Common myeloid progenitor, CD34-positive (primary cell): Measurements from ENCODE around the gene CTTNBP2NL. TPM values are rescaled to one million over a fixed set of nuclear protein-coding genes. Genes with fewer than 3 reads are reported as not detected.

Source experiments
- CTCF ChIA-PET: fragments of 350-600 bp; sonication (Branson Sonifier 250); formaldehyde crosslinking; loops from one replicate; lab custom pipeline; 2021; ENCODE audit warnings: antibody characterized with exemption; lab: Charles Lee
- POLR2A ChIA-PET: fragments of 350-600 bp; sonication (Branson Sonifier 250); formaldehyde crosslinking; loops from one replicate; lab custom pipeline; 2021; ENCODE audit warnings: antibody characterized with exemption; lab: Charles Lee
- DNase-seq, 3 donors: peaks; one replicate each; pipeline versions ENCODE4 v3.0.0 to v3.0.0-alpha.2; 2013
- H3K27ac ChIP-seq, 2 experiments: 1 replicate in 1 of 2; 2 replicates in 1 of 2; pipeline ENCODE4 v1.7.0; 2013; ENCODE audit warnings: inconsistent platforms in 2 of 2, low read length in 2 of 2, mild to moderate bottlenecking in 2 of 2, low read depth in 1 of 2, moderate library complexity in 1 of 2; ENCODE audit not compliant: severe bottlenecking in 2 of 2, insufficient read depth in 1 of 2, poor library complexity in 1 of 2
- H3K27me3 ChIP-seq, 5 experiments: replicated peaks in 2 of 5; 1 replicate in 3 of 5; 2 replicates in 2 of 5; pipeline versions ENCODE4 v1.6.1 to v1.7.0; 2013; ENCODE audit warnings: low read length in 4 of 5, mild to moderate bottlenecking in 2 of 5, moderate library complexity in 2 of 5, inconsistent platforms in 1 of 5; ENCODE audit not compliant: insufficient read depth in 5 of 5, control insufficient read depth in 4 of 5
- H3K36me3 ChIP-seq, 4 experiments: 1 replicate in 2 of 4; 2 replicates in 2 of 4; pipeline versions ENCODE4 v1.6.1 to v1.7.0; 2013; ENCODE audit warnings: low read length in 3 of 4, control low read depth in 1 of 4, mild to moderate bottlenecking in 1 of 4; ENCODE audit not compliant: control insufficient read depth in 4 of 4, insufficient read depth in 4 of 4
- H3K4me1 ChIP-seq, 4 experiments: 1 replicate in 3 of 4; 2 replicates in 1 of 4; pipeline versions ENCODE4 v1.6.1 to v1.7.1; 2013; ENCODE audit warnings: low read length in 3 of 4, mild to moderate bottlenecking in 3 of 4, control low read depth in 1 of 4, inconsistent platforms in 1 of 4, moderate library complexity in 1 of 4; ENCODE audit not compliant: control insufficient read depth in 4 of 4, insufficient read depth in 4 of 4; ENCODE audit errors: control extremely low read depth in 1 of 4
- H3K4me3 ChIP-seq, 7 experiments: 1 replicate in 4 of 7; 2 replicates in 3 of 7; pipeline versions ENCODE4 v1.5.1 to v1.7.0; 2013; ENCODE audit warnings: mild to moderate bottlenecking in 7 of 7, low read length in 6 of 7, moderate library complexity in 6 of 7, inconsistent platforms in 2 of 7, low read depth in 2 of 7, control low read depth in 1 of 7; ENCODE audit not compliant: insufficient read depth in 4 of 7, control insufficient read depth in 1 of 7; ENCODE audit errors: extremely low read depth in 1 of 7
- H3K9me3 ChIP-seq, 5 experiments: 1 replicate in 4 of 5; 2 replicates in 1 of 5; pipeline versions ENCODE4 v1.6.1 to v1.7.1; 2013; ENCODE audit warnings: low read length in 4 of 5, mild to moderate bottlenecking in 2 of 5, inconsistent platforms in 1 of 5, low read depth in 1 of 5, moderate library complexity in 1 of 5; ENCODE audit not compliant: control insufficient read depth in 4 of 5, insufficient read depth in 2 of 5; ENCODE audit errors: control extremely low read depth in 1 of 5
- WGBS: methylation state at CpG from one replicate; pipeline ENCODE4 v1.1.5; 2013; ENCODE audit not compliant: insufficient coverage; 5-methylcytosine and 5-hydroxymethylcytosine counted together
- polyA plus RNA-seq: library from polyadenylated mRNA; unstranded; fragments of 120-200 nt; gene quantifications from one replicate; pipeline ENCODE4 v1.2.1, GENCODE V29; 2013

The CTTNBP2NL gene
- 3.7 TPM for polyA plus RNA-seq

- ChIA-PET CTCF (interaction anchor here (1.3 to 4.7 kb wide), 3 partner anchors 70 to 320 kb away, joined by 3 to 24 read pairs (median 4); no protein-coding TSS in a partner anchor), POLR2A (no interaction called here)
- Histone ChIP-seq H3K36me3 (no peaks in the 10 kb centered on the region), H3K27ac (peak within 1 kb of the TSS in 1 of 2 experiments; percentile 64), H3K27me3 (no peaks in the 10 kb centered on the region), H3K9me3 (no peaks in the 10 kb centered on the region), H3K4me3 (peak within 1 kb of the TSS; percentile 85 to 98 (median 93)), H3K4me1 (peaks cover 5 to 36% (median 27%) of the 10 kb centered on the region in 4 experiments)
- 0% methylated on average over 41 of the region's 53 CpGs for WGBS
- peak; percentile 65 to 72 (median 71) for DNase-seq
Measured at GRCh38 chr1:112395821-112396652, at the start of gene CTTNBP2NL. TSS of gene CTTNBP2NL (plus strand) at chr1:112396214. CDS start at chr1:112416166, 19,952 bp downstream.

- Histone ChIP-seq H3K4me1 (peaks cover 0 to 11% (median 3%) of the 10 kb centered on the region in 4 experiments), H3K27ac (no peak overlapping the region), H3K9me3 (peaks cover 0 to 10% (median 8%) of the 10 kb centered on the region in 5 experiments), H3K27me3 (peaks cover 0 to 4% (median 0%) of the 10 kb centered on the region in 5 experiments), H3K4me3 (no peak overlapping the region), H3K36me3 (no peaks in the 10 kb centered on the region)
- CTCF ChIA-PET: interaction anchor here (1.9 kb wide), 1 partner anchor 11 kb away, joined by 5 read pairs; no protein-coding TSS in a partner anchor
- WGBS: 92% methylated on average over 2 of the region's 3 CpGs
- no peak for DNase-seq
- POLR2A ChIA-PET: no interaction called here
Measured at GRCh38 chr1:112346801-112347350, 49.1 kb upstream of the CTTNBP2NL start.

- Histone ChIP-seq H3K4me1 (peaks cover 0 to 6% (median 2%) of the 10 kb centered on the region in 4 experiments), H3K4me3 (no peak overlapping the region), H3K27ac (no peak overlapping the region), H3K36me3 (no peaks in the 10 kb centered on the region), H3K9me3 (peaks cover 0 to 2% (median 0%) of the 10 kb centered on the region in 5 experiments), H3K27me3 (peaks cover 0 to 10% (median 0%) of the 10 kb centered on the region in 5 experiments)
- 29% methylated on average over 1 of the region's 2 CpGs for WGBS
- CTCF ChIA-PET: interaction anchor here (1.0 to 2.7 kb wide), 6 partner anchors 9 to 20 kb away, joined by 3 to 13 read pairs (median 6); no protein-coding TSS in a partner anchor
- no peak for DNase-seq
- POLR2A ChIA-PET: no interaction called here
Measured at GRCh38 chr1:112356765-112357164, 39.2 kb upstream of the CTTNBP2NL start.

GRCh38 chr1:112357467-112357866, 38.5 kb upstream of the CTTNBP2NL start:
- Histone ChIP-seq H3K4me1 (peaks cover 0 to 6% (median 2%) of the 10 kb centered on the region in 4 experiments), H3K36me3 (no peaks in the 10 kb centered on the region), H3K9me3 (peaks cover 0 to under 1% (median 0%) of the 10 kb centered on the region in 5 experiments), H3K27ac (no peak overlapping the region), H3K27me3 (peaks cover 0 to 7% (median 0%) of the 10 kb centered on the region in 5 experiments), H3K4me3 (no peak overlapping the region)
- ChIA-PET POLR2A (no interaction called here), CTCF (interaction anchor here (0.9 to 2.7 kb wide), 11 partner anchors 7 to 21 kb away, joined by 3 to 13 read pairs (median 4); no protein-coding TSS in a partner anchor)
- 70% methylated on average over 1 of the region's 6 CpGs for WGBS
- no peak for DNase-seq

- WGBS: 90% methylated on average over 5 of the region's 8 CpGs
- Histone ChIP-seq H3K27me3 (peaks cover 0 to 7% (median 2%) of the 10 kb centered on the region in 5 experiments), H3K36me3 (no peaks in the 10 kb centered on the region), H3K27ac (no peak overlapping the region), H3K9me3 (no peaks in the 10 kb centered on the region), H3K4me1 (peaks cover 0 to 6% (median 2%) of the 10 kb centered on the region in 4 experiments), H3K4me3 (no peak overlapping the region)
- no peak for DNase-seq
- ChIA-PET POLR2A (no interaction called here), CTCF (interaction anchor here (0.6 to 2.7 kb wide), 14 partner anchors 8 to 316 kb away, joined by 3 to 12 read pairs (median 4); no protein-coding TSS in a partner anchor)
Measured at GRCh38 chr1:112358061-112358770, 37.8 kb upstream of the CTTNBP2NL start.

- Histone ChIP-seq H3K4me3 (no peak overlapping the region), H3K27me3 (peaks cover 0 to 7% (median 2%) of the 10 kb centered on the region in 5 experiments), H3K36me3 (no peaks in the 10 kb centered on the region), H3K4me1 (peaks cover 0 to 6% (median 2%) of the 10 kb centered on the region in 4 experiments), H3K9me3 (no peaks in the 10 kb centered on the region), H3K27ac (no peak overlapping the region)
- ChIA-PET POLR2A (no interaction called here), CTCF (interaction anchor here (0.6 to 2.7 kb wide), 11 partner anchors 7 to 315 kb away, joined by 3 to 12 read pairs (median 4); no protein-coding TSS in a partner anchor)
- WGBS: 94% methylated on average over 3 of the region's 7 CpGs
- DNase-seq: peak; percentile 27 to 54 (median 44)
Measured at GRCh38 chr1:112358798-112359408, 37.1 kb upstream of the CTTNBP2NL start.
